Endothelial cell of umbilical vein (primary cell): Measurements from ENCODE around the gene MRPL24. TPM values are rescaled to one million over a fixed set of nuclear protein-coding genes. Genes with fewer than 3 reads are reported as not detected.
A peak's percentile ranks its signal among the peaks of the same experiment; 100 is the strongest.

Source experiments
- BruUV-seq: library from RNA; stranded (reverse); fragments of 400-500 nt; replicated peaks from 2 replicates; lab custom pipeline; 2021; lab: Mats Ljungman, UMichigan
- CTCF ChIA-PET: fragments of 300-600, 350-600 bp; sonication (Branson Sonifier 250); formaldehyde crosslinking; loops from one replicate; lab custom pipeline; 2021; ENCODE audit warnings: antibody characterized with exemption, inconsistent platforms; lab: Charles Lee
- POLR2A ChIA-PET: fragments of 300-600, 350-600 bp; sonication (Branson Sonifier 250); formaldehyde crosslinking; loops from one replicate; lab custom pipeline; 2021; ENCODE audit warnings: antibody characterized with exemption, inconsistent platforms; lab: Charles Lee
- DNase-seq: peaks from one replicate; pipeline ENCODE4 v3.0.0-alpha.2; 2011; ENCODE audit warnings: low read depth, low spot score
- FAIRE-seq: peaks from 2 replicates; lab custom pipeline; 2011; peaks lifted over from hg19 to GRCh38; lab: Jason Lieb, UNC
- H2AFZ ChIP-seq: 2 replicates; pipeline ENCODE4 v1.6.0; 2012; ENCODE audit warnings: low read depth, low read length, control low read depth, inconsistent platforms
- H3K27ac ChIP-seq: 2 replicates; pipeline ENCODE4 v1.5.1; 2011; ENCODE audit warnings: low read depth, mild to moderate bottlenecking, control low read depth, low read length, moderate library complexity; ENCODE audit not compliant: insufficient read depth
- H3K27me3 ChIP-seq, 2 experiments: 2 replicates each; pipeline versions ENCODE4 v1.6.0 to v1.6.1; 2011; ENCODE audit warnings: low read length in 2 of 2, mixed read lengths in 1 of 2; ENCODE audit not compliant: control insufficient read depth in 2 of 2, insufficient read depth in 2 of 2
- H3K36me3 ChIP-seq, 2 experiments: 2 replicates in 1 of 2; 3 replicates in 1 of 2; pipeline ENCODE4 v1.5.1; 2011; ENCODE audit warnings: low read length in 2 of 2, mild to moderate bottlenecking in 1 of 2, moderate library complexity in 1 of 2; ENCODE audit not compliant: control insufficient read depth in 2 of 2, insufficient read depth in 2 of 2; ENCODE audit errors: extremely low read depth in 1 of 2
- H3K4me1 ChIP-seq: 3 replicates; pipeline ENCODE4 v1.5.1; 2011; ENCODE audit warnings: mild to moderate bottlenecking, low read length; ENCODE audit not compliant: control insufficient read depth, insufficient read depth; ENCODE audit errors: extremely low read depth
- H3K4me2 ChIP-seq: 2 replicates; pipeline ENCODE4 v1.6.1; 2011; ENCODE audit warnings: low read length, control low read depth, mixed read lengths; ENCODE audit not compliant: insufficient read depth
- H3K4me3 ChIP-seq, 3 experiments: fragments of 200-600 bp in 1 of 3; sonication (generic), shearing (Covaris generic) in 1 of 3; replicated peaks in 1 of 3; 2 replicates each; pipeline ENCODE4 v1.5.1; 2011 to 2016; ENCODE audit warnings: control low read depth in 3 of 3, low read length in 3 of 3, mild to moderate bottlenecking in 2 of 3, inconsistent platforms in 1 of 3, low read depth in 1 of 3, moderate library complexity in 1 of 3; ENCODE audit not compliant: insufficient read depth in 1 of 3
- H3K79me2 ChIP-seq: 2 replicates; pipeline ENCODE4 v1.6.0; 2012; ENCODE audit warnings: low read length, inconsistent platforms; ENCODE audit not compliant: control insufficient read depth, insufficient read depth
- H3K9ac ChIP-seq: replicated peaks from 2 replicates; pipeline ENCODE3; 2011; ENCODE audit warnings: low read length, control low read depth; ENCODE audit not compliant: insufficient read depth; ENCODE audit errors: extremely low read depth
- H3K9me1 ChIP-seq: replicated peaks from 3 replicates; pipeline ENCODE4 v1.6.0; 2011; ENCODE audit warnings: mild to moderate bottlenecking, low read length; ENCODE audit not compliant: control insufficient read depth, insufficient read depth; ENCODE audit errors: extremely low read depth
- H3K9me3 ChIP-seq: replicated peaks from 2 replicates; pipeline ENCODE4 v1.5.1; 2012; ENCODE audit warnings: low read length, inconsistent platforms; ENCODE audit not compliant: control insufficient read depth, insufficient read depth
- H4K20me1 ChIP-seq: replicated peaks from 2 replicates; pipeline ENCODE3; 2011; ENCODE audit warnings: mild to moderate bottlenecking, low read length; ENCODE audit not compliant: control insufficient read depth, insufficient read depth; ENCODE audit errors: extremely low read depth
- EZH2 ChIP-seq: IDR thresholded peaks from 2 replicates; pipeline ENCODE4 v1.6.1; 2012; ENCODE audit warnings: borderline replicate concordance, low read depth, mild to moderate bottlenecking, moderate library complexity, low read length, inconsistent platforms; ENCODE audit not compliant: severe bottlenecking
- GATA2 ChIP-seq: IDR thresholded peaks from 2 replicates; pipeline ENCODE4 v1.7.0; 2011; ENCODE audit warnings: low read depth, mild to moderate bottlenecking, moderate library complexity, mixed read lengths, low read length; ENCODE audit not compliant: insufficient read length, insufficient read depth
- JUN ChIP-seq: IDR thresholded peaks from 2 replicates; pipeline ENCODE4 v1.6.1; 2011; ENCODE audit warnings: borderline replicate concordance, low read depth; ENCODE audit not compliant: insufficient read length, insufficient read depth
- MYC ChIP-seq: IDR thresholded peaks from one replicate; pipeline ENCODE4 v1.6.1; 2011; ENCODE audit warnings: mild to moderate bottlenecking, low read depth, low read length
- POLR2AphosphoS5 ChIP-seq: IDR thresholded peaks from 2 replicates; pipeline ENCODE4 v1.6.1; 2012; ENCODE audit warnings: low read depth, mild to moderate bottlenecking, control low read depth, low read length, moderate library complexity; ENCODE audit not compliant: insufficient read depth
- dilution Hi-C: fragments of 300-500 bp; cut with MboI; formaldehyde crosslinking; loops from one replicate; pipeline ENCODE4 v1.15.0; 2019; ENCODE audit warnings: low sequenced_read_pairs; ENCODE audit not compliant: extremely low pct_ligation_motif_present
- intact Hi-C: fragments of 100-400 bp; cut with micrococcal nuclease; formaldehyde crosslinking; loops from one replicate; pipeline ENCODE4 v1.10.0; 2022
- polyA plus RNA-seq, 4 experiments: library from polyadenylated mRNA; depleted of rRNA in 3 of 4; stranded (reverse) in 3 of 4; unstranded in 1 of 4; fragments of >200 nt; gene quantifications; 2 replicates each; pipeline versions ENCODE4 v1.2.1 to v1.2.3, GENCODE V29; 2011 to 2012; ENCODE audit warnings: missing spikeins in 1 of 4
- total RNA-seq: library from RNA; stranded (reverse); gene quantifications from 2 replicates; pipeline ENCODE4 v1.2.3, GENCODE V29; 2021
- TF ChIP-seq, protein P1 (sequence below), 2 donors: IDR thresholded peaks; 1 replicate in 1 of 2; 2 replicates in 1 of 2; pipeline ENCODE4 v1.5.1; 2011; ENCODE audit warnings: low read length in 2 of 2, mild to moderate bottlenecking in 2 of 2, moderate library complexity in 2 of 2, control low read depth in 1 of 2, inconsistent platforms in 1 of 2, low read depth in 1 of 2; ENCODE audit not compliant: insufficient read depth in 1 of 2; ENCODE audit errors: extremely low read depth in 1 of 2
- TF ChIP-seq, protein P2 (sequence below): IDR thresholded peaks from 2 replicates; pipeline ENCODE4 v1.6.1; 2011; ENCODE audit not compliant: insufficient read depth, insufficient read length

The MRPL24 gene
- total and polyA plus RNA-seq, 2 donors (not counting 3 experiments of a cell fraction or from before 2014, with no cell fraction given): 47.9 to 77.7 TPM

DNA sequence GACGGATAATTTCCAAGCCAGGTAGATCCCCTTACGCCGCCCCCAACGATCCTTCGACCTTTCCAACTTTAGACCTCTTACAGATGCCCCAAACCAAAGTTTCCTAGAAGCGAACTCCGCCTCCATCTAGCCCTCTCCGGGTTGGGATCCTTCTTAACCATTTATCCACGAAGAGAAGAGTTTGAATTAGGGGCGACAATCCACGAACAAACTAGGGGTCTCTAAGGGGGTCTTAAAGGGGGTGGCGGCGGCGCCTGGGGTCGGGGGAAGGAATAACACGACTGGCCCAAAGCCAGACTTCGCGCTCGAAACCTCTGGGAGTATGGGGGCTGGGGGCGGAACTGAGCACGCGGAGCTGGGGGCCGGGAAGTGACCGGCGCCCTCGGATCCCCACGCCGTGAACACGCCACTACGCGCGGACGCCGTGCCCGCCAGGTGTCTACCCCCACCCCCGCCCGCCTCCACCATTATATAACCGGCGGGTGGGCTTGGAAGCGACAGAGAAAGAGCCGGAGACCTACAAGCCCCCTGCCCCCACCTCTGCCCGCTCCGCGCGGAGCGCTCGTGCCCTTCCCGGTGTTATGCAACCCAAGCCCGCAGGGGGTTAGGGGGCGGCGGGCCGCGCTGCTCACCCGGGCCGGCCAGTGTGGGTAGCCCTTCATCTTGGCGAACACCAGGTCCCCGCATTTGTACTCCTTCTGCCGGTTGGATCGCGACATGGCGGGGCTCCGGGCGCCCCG lies 10.0 kb upstream of the MRPL24 start:
- TF ChIP-seq, protein P1, sequence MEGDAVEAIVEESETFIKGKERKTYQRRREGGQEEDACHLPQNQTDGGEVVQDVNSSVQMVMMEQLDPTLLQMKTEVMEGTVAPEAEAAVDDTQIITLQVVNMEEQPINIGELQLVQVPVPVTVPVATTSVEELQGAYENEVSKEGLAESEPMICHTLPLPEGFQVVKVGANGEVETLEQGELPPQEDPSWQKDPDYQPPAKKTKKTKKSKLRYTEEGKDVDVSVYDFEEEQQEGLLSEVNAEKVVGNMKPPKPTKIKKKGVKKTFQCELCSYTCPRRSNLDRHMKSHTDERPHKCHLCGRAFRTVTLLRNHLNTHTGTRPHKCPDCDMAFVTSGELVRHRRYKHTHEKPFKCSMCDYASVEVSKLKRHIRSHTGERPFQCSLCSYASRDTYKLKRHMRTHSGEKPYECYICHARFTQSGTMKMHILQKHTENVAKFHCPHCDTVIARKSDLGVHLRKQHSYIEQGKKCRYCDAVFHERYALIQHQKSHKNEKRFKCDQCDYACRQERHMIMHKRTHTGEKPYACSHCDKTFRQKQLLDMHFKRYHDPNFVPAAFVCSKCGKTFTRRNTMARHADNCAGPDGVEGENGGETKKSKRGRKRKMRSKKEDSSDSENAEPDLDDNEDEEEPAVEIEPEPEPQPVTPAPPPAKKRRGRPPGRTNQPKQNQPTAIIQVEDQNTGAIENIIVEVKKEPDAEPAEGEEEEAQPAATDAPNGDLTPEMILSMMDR (IDR thresholded peaks at IDR 0.05; ENCODE audit: extremely low read depth in 1 of 2, insufficient read depth in 1 of 2, low read depth in 1 of 2, low read length in 2 of 2): no peak
- no peak for TF ChIP-seq EZH2
- TF ChIP-seq JUN: no peak
- TF ChIP-seq GATA2: no peak
- TF ChIP-seq MYC: no peak
- TF ChIP-seq POLR2AphosphoS5: peak; percentile 36
- TF ChIP-seq, protein P2, sequence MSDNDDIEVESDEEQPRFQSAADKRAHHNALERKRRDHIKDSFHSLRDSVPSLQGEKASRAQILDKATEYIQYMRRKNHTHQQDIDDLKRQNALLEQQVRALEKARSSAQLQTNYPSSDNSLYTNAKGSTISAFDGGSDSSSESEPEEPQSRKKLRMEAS: no peak
- Histone ChIP-seq H2AFZ (no peak overlapping the region), H3K9me3 (no peaks in the 10 kb centered on the region), H3K9ac (peak overlapping the region; percentile 69), H3K9me1 (no peaks in the 10 kb centered on the region), H3K4me2 (peak overlapping the region; percentile 76), H4K20me1 (no peaks in the 10 kb centered on the region), H3K36me3 (no peaks in the 10 kb centered on the region), H3K27me3 (no peaks in the 10 kb centered on the region), H3K27ac (peak overlapping the region; percentile 85), H3K4me1 (peaks cover 50% of the 10 kb centered on the region), H3K79me2 (peaks cover 62% of the 10 kb centered on the region), H3K4me3 (peak overlapping the region; percentile 88 to 94 (median 92))
- intact Hi-C loops (loop anchor here (1.0 kb wide), 3 partner anchors 10 to 23 kb away; partner anchors contain the start of genes ISG20L2, METTL25B, MRPL24 and PRCC), dilution Hi-C loops (no loop called here)
- no TSS peak for BruUV-seq
- ChIA-PET POLR2A (interaction anchor here (0.6 to 2.3 kb wide), 3 partner anchors 10 to 17 kb away, joined by 6 to 27 read pairs (median 8); partner anchors contain the start of genes MRPL24 and PRCC), CTCF (interaction anchor here (0.8 to 3.9 kb wide), 8 partner anchors 10 to 141 kb away, joined by 3 to 49 read pairs (median 14); partner anchors contain the start of genes INSRR, ISG20L2, METTL25B and MRPL24)
- peak; percentile 31 for FAIRE-seq
- peak; percentile 40 for DNase-seq
